GM18508 (cell line): ENCODE measurements around the gene IL17C.

Experiments used
- ATAC-seq: cut with Tn5 transposase; IDR thresholded peaks from one replicate; pipeline ENCODE4 v1.9.1; 2021; ENCODE audit warnings: moderate number of reproducible peaks; ENCODE audit not compliant: insufficient read depth, unreplicated experiment

The IL17C gene

DNA sequence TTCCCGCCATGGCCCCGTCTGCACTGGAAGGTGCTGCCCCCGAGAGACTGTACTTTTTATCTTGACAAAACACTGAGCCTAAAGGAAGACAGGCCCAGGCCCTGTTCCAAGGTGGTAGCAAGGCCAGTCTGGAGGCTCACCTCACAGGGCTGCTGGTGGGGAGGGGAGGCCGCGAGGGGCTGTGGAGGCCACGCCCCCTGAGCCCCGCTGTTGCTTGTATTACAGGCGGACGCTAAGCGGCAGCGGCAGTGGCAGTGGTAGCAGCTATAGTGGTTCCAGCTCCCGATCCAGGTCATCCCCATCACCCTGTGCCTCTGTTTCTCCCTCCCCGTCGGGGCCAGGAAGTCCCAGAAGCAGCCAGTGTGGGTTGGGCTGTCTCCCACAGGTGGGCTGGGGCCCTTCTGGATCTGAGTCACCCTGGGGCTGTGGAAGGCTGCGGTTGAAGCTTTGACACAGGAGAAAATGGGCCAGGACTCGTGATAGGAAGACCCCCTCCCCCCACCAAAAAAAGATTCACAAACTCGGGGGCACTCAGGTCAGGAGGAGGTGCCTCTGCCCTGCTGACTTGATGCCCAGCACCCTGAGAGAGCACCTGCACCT, 13.3 kb upstream of the IL17C start:
- ATAC-seq, result no peak

DNA sequence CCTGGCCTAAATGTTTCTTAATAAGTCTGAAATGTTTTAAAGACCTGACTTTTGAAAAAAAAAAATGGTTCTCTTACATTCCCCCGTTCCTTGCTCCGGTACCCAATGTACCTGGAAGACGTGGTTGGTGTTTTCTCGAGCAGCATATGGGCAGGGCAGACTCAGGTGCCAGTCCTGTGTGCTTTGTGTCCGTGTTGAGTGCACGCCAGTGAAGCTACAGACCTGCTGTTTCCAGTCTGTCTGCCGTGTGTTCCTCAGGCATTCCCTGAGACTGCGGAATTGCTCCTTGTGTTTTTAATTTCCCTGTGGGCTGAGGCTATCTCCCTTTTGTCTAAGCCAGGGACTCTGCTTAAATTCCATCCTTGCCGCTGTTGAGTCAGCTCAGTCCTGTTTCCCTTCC, 11.7 kb upstream of the IL17C start:
- no peak for ATAC-seq

DNA sequence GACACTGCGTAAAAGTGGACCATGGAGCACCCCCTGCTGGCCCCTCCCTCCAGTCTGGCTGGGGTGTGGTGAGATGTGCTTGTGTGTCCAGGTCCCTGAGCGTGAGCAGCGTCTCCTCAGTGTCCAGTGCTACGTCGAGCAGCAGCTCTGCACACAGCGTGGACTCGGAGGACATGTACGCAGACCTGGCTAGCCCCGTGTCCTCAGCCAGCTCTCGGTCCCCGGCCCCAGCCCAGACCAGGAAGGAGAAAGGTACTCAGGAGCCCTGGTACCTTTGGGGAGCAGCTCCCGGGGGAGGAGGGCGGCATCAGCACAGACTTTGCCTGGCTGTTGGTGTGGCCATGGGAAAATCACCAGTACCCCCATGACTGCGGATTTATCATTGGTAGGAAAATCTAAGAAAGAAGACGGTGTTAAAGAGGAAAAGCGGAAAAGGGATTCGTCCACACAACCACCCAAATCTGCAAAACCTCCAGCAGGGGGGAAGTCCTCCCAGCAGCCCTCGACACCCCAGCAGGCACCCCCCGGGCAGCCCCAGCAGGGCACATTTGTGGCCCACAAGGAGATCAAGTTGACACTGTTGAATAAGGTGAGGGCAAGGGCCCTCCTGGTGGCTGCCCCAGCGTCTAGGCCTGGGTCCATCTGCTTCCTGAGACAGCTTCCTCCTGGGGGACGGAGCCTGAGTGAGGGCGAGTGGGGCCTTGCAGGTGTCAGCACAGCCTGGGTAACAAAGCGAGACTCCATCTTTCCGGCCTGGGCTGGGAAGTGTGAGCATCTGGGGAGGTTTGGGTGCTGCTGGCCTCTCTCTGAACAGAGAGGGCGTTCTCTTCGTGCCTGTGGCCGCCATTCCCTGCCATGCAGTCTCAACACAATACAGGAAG, 10.6 kb upstream of the IL17C start:
- no peak for ATAC-seq

DNA sequence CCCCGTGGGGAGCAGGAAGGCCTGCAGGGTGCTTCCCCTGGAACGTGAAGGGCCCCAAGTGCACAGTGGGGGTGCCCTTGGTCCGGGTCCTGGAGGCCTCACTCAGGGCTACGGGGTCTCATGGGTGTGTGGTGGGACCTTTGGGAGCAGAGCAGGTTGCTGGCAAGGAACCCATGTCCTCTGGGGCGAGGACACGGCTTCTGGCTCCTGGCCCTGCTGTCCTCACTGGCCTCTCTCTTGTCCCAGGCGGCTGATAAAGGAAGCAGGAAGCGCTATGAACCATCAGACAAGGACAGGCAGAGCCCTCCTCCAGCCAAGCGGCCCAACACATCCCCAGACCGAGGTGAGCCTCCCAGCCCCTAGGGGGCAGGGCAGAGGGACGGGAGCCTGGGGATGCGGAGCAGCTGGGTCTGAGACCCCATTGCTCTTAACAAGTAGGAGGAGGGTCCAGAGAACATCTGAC, 9.8 kb upstream of the IL17C start:
- ATAC-seq, result no peak

DNA sequence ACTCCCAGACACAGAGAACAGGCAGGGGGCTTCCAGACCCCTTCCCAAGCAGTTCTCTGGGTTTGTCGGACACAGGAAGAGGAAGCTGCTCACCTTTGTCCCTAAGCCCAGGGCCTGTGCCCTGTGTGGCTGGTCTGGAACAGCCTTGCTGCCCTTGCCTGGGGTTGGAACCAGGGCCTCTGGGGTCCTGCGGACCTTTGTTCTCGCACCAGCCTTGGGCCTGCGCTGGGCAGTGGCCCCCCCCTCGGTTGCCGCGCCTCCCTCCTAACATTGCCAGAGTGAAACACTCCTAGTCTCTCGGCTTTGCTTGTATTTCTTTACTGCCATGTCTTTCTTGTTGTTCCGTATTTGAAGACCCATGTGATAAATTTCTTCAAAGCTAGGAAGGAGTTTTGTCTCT, 8.5 kb upstream of the IL17C start:
- no peak for ATAC-seq

DNA sequence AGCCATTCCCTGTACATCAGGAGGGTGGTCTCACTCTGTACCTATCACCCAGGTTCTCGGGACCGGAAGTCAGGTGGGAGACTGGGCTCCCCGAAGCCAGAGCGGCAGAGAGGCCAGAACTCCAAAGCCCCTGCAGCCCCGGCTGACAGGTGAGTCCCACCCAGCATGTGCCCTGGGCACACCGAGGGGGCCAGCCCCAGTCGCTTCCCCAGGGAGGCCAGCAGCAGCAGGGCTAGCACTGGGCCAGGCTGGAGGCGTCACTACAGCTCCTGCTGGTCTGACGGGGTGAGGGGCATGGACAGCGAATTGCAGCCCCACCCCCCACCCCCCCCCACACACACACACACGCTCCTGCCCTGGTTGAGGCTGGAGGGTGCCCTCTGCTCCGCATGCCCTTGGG, 7.9 kb upstream of the IL17C start:
- no peak for ATAC-seq

DNA sequence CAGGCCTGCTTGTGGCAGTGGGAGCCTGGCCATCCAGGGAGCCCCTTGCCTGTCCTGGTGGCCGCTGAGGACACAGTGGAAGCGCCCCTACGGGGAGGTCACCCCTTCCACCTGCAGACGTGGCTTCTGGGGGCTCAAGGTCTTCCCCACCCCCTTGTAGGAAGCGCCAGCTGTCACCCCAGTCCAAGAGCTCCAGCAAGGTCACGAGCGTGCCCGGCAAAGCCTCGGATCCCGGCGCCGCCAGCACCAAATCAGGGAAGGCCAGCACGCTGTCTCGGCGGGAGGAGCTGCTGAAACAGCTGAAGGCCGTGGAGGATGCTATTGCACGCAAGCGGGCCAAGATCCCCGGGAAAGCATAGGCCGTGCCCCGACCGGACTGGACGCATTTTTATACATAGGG, 7.4 kb upstream of the IL17C start:
- no peak for ATAC-seq

DNA sequence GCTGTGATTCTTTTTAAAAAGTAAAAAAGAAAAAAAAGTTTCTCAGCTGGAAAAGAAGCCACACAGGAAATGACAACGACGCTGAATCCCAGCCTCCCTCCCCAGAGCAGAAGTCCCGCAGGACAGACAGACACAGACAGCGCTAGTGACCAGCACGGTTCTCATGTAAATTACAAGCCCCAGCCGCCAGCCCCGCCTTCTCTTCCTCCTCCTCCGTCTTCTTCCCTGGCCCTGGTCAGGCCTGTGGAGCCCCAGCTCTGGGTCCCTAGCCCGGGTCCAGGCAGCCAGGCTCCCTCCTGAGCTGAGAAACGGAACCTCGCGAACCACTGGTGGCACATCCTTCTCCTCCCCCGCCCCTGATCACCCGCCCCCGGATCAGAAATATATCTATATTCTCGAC, 7.0 kb upstream of the IL17C start:
- no peak for ATAC-seq

DNA sequence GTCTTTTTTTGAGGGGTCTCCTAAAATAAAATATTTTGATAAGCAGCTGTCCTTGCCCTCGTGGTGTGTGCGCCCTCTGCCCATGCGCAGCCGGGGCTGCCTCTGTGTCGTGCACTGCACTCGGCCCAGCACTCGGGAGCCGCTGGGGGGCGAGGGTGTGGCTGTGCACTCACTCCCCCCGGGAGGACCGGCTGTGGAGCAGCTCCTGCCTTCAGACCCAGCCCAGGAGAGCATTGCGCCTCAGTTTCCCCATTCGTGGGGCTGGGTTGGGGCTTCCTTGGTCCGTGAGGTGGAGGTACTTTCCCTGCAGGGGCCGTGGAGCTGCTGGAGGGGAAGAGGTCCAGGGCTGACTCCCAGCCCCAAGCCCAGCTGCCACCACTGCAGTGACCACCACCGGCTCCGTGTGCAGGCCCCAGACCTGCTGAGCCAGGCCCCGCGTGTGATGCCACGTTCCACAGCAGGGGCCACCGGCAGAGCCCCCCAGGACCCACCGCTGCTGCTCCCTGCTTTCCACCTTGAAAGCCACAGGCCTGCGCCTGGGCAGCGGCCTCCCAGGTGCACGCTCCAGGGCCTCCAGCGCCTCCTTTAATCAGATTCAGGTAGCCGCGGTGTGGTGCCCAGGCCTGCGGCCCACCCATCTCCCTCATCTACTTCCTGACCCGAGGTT, 6.3 kb upstream of the IL17C start:
- ATAC-seq, result no peak

DNA sequence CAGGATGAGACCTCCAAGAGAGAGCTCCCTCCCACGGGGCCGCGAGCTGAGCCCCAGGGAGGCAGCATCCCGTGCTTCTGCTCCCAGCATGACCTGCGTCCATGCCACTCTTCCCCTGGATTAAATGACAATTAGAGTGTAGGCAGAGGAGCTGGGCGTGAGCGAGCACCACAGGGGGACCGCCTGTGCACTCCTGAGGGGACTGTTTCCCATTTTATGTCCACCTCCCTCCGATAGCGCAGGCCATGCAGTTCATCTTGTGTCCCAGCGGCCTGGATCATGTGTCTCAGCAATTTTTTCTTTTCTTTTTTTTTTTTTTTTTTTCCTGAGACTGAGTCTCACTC, 5.8 kb upstream of the IL17C start:
- ATAC-seq, result no peak

DNA sequence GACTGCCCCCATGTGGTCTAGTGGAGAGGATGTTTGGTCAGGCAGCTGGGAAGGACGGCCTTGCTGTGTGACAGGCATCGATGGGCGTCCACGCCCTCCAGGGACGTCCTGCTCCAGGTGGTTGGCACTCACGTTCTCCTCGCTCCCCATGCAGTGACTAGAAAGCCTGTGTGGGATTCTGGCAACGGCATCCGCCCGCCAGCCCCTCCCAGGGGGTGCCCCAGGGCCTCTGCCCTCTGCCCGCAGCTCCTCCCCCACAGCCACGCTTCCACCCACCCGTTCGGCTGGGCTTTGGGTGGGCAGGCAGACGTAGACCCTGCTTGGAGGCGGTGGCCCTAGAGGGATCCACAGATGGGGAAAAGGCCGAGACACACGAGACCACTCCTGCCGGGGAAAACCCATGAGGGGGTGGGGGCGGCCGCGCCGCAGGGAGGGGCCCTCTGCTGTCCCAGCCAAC, 4.7 kb upstream of the IL17C start:
- no peak for ATAC-seq

DNA sequence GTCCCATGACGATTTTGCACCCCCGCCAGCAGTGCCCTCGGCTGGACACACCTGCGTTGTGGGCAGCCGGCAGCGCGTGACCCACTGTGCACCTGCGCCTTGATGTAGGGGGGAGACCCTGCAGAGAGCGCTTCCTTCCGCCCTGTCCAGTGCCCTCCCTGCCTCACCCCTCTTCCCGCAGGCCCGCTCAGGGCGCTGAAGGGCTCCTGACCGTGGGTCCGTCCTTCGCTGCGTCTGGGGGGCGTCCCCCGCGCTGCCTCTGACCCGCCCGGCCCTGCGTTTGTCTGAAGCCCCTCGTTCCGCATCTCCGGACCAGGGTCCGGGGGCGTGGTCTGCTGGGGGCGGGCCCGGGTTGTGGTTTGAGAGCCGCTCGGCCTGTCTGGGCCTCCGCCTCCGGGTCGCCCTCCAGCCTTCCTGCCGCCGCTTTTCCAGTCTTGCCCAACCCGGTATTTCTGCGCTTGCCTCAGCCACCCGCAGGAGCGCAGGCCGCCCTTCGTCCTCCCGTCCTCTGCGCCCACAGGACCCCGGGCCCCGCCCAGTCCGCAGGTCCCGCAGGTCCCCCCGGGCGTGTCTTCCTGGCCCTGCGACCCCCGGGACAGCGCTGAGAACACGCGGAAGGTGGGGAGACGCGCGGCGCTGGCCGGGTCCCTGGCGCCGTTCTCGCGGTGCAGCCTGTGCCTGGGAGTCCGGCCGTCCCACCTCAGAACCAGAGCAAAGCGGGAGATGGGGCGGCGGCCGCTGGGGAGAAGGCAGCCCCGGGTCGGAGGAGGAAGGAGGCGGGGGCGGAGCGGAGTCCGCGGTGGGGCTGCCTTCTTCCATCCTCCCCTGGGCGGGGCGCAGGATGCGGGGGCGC, 4.0 kb upstream of the IL17C start:
- no peak for ATAC-seq

DNA sequence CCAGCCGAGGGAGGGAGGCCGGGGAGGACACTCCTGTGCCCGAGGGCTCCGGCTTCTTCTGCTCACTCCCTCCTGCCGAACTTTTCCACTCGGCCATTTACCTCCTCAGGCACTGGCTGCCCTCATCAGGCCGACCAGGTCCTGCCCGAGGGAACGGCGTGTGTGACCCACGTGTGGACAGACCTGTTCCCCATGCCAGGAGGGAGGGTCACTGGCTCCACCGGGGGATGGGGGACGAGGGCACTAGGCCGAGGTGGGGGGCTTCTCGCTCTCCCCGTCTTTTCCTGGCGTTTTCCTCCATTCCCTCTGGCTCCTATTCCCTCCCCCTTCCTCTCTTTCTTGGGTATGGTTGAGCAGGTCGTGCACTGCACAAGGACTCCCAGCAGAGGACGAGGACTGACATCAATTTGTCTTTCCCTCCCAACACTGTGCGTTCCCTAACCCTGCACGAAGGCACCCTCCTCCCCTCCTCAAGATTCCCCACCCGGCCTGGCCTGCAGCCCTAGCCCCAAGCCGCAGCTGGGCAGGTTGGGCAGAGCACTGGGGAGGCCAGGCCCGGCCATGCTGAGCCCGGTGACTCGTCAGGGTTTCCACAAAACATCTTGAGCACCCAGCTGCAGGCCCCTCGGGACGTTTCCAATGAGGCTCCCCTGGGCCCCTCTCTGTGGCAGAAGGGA, 3.2 kb upstream of the IL17C start:
- ATAC-seq, result no peak

DNA sequence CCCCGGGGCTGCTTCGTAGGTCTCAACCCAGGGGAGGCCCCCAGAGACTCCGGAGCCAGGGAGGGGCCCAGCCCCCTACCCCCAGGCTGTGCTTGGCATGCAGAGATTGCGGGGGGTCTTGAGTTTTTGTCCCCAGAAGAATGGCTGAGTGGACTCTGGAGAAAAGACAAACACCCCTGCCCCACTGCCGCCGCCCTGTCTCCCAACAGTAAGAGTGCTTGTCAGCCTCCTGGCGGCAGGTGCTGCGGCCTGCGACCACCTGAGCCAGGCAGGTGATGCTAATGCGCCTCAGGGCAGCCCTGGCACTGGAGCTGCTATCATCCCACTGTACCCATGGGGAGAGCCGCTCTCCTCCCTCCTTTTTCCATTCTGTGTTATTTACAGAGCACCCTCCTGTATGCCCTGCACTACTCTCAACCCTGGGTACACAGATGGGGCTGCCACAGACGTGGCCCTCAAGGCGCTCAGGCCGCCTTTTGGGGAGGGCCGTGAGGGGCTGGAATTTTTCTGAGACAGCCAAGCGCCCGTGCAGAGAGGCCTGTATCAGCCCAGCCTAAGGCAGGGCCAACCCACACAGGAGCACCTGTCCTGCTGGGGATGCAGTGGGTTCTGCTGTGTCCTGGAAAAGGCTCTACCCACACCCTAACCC, 2.6 kb upstream of the IL17C start:
- ATAC-seq, result no peak

DNA sequence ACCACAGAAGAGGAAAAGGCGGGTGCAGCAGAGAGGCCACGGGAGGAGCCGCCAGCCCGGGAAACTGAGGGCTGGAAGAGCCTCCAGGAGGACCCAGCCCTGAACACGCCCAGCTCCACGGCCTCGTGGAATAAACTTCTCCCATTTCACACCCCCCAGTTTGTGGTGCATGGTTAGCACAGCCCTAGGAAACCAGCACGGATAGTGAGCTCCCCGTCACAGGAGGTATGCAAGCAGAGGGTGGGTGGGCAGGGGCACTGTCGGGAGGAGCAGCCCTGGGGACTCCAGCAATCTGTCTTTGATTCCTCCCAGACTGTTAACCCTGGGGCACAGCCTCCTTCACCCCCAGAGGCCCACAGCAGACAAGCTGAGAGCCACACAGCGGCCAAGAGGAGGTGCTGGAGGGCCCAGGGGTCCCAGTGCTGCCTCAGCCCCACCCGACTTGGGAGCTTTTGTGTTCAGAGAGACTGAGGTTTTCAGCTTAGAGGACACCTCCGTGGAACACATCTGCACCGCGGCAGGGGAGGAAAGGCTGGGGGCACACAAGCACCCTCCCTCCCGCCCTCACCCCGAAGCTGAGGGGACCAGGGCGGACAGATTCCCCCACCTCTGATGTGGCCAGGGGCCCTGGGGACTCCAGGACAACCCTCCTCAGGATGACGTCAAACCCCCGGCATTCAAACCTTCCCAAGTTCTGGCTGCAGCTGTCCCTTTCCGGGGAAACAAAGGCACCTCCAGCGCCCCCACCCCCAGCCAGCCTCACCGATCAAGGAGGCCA, 1.7 kb upstream of the IL17C start:
- no peak for ATAC-seq

DNA sequence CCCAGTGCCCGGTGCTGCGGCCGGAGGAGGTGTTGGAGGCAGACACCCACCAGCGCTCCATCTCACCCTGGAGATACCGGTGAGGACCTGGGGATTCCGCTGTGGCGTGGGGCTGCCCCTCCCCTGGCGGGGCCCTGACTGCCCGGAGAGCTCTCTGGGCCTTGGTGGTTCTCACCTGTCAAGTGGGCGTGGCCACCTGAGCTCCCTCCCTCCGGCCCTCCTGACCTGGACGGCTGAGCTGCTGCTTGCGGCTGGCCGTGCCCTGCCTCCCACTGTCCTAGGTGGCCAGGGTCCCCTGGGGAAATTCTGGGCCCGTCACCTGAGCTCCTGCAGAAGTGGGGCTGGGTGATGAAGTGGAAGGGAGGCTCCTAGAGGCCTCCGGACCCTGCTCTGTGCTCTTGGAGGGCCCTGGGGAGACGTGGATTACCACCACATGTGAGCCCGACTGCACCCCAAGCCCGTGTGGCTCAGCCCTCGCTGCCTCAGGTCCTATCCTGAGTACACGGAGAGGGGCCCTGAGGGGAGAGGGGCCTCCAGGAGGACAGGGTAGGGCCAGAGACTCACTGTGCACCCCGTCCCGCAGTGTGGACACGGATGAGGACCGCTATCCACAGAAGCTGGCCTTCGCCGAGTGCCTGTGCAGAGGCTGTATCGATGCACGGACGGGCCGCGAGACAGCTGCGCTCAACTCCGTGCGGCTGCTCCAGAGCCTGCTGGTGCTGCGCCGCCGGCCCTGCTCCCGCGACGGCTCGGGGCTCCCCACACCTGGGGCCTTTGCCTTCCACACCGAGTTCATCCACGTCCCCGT, 1.1 kb downstream of the IL17C start:
- ATAC-seq, result no peak

DNA sequence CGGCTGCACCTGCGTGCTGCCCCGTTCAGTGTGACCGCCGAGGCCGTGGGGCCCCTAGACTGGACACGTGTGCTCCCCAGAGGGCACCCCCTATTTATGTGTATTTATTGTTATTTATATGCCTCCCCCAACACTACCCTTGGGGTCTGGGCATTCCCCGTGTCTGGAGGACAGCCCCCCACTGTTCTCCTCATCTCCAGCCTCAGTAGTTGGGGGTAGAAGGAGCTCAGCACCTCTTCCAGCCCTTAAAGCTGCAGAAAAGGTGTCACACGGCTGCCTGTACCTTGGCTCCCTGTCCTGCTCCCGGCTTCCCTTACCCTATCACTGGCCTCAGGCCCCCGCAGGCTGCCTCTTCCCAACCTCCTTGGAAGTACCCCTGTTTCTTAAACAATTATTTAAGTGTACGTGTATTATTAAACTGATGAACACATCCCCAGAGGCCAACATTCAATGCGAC, 1.7 kb downstream of the IL17C start:
- no peak for ATAC-seq
